Activated CD8-positive, alpha-beta memory T cell treated with anti-CD3 and anti-CD28 coated beads for 48 hours (primary cell): ENCODE measurements around the gene PTCH2.
A peak's percentile ranks its signal among the peaks of the same experiment; 100 is the strongest.
"Not testable (repeated sequence)": the region's sequence is repeated elsewhere in the genome, so short reads cannot be mapped to it uniquely, and the experiment has no call there.

Source experiments
- DNase-seq, 3 experiments: peaks; one replicate each; pipeline ENCODE4 v3.0.0-alpha.2; 2020; ENCODE audit warnings: low read depth in 2 of 3, low spot score in 2 of 3

PTCH2 gene

DNA sequence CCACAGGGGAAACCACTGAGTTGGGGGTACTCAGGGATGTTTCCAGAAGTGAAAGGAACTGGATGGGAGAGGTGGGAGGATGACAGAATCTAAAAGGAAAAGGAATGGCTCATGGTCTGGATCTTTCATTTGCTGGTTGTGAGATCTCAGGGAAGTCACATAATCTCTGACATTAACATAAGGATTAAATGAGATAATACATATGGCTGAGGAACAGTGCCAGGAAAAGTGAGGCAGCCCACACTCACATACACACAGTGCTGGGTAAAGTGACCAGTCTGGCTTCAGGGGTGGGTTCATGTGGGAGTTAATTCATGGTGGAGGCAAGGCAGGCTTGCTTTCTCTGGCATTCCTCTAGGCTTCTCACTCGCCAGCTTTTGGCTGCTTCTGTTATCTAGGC, 3.9 kb upstream of the PTCH2 start:
- no peak for DNase-seq

DNA sequence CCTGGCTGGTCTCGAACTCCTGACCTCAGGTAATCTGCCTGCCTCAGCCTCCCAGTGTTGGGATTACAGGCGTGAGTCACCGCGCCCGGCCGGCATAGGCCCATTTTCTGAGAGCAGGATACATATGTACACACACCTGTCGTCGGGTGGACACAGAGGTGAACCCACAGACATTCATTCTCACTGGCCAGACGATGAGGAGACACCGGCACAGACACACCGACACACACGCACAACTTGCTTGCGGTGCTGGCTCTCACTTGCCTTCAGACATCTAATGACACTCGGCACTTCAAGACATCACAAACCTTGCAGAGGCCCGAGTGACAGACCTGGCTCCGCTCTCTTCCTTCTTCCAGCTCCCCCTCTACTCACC, 579 bp downstream of the PTCH2 start:
- DNase-seq, result no peak

DNA sequence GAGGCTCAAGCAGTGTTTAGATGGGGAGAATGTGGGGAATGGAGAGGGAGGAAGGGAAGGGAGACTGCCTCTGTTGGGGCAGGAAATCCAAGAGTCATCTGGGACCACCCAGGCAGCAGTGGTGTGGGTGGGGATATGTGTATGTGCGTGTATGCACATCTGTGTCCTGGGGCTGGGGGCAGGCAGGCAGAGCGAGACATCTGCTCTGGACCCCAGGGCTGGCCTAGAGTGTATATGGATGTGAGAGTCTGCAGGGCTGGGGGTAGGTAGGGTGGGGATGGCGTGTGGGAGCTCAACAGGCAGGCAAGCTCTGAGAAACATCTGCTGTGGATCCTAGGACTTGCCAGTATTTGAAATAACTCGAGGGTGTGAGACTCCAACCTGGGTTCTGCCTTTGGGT, 3.5 kb downstream of the PTCH2 start:
- DNase-seq, result no peak

DNA sequence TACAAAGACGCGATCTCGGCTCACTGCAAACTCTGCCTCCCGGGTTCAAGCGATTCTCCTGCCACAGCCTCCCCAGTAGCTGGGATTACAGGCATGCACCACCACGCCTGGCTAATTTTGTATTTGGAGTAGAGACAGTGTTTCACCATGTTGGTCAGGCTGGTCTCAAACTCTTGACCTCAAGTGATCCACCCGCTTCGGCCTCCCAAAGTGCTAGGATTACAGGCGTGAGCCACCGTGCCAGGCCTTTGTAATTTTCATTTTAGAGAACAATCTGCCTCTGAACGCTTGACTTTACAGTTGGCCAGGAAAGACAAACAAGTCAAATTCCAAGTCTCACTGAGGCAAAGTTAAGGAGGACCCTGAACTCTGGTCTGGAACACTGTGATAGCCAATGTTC, 4.8 kb downstream of the PTCH2 start:
- DNase-seq, result not testable (repeated sequence)

DNA sequence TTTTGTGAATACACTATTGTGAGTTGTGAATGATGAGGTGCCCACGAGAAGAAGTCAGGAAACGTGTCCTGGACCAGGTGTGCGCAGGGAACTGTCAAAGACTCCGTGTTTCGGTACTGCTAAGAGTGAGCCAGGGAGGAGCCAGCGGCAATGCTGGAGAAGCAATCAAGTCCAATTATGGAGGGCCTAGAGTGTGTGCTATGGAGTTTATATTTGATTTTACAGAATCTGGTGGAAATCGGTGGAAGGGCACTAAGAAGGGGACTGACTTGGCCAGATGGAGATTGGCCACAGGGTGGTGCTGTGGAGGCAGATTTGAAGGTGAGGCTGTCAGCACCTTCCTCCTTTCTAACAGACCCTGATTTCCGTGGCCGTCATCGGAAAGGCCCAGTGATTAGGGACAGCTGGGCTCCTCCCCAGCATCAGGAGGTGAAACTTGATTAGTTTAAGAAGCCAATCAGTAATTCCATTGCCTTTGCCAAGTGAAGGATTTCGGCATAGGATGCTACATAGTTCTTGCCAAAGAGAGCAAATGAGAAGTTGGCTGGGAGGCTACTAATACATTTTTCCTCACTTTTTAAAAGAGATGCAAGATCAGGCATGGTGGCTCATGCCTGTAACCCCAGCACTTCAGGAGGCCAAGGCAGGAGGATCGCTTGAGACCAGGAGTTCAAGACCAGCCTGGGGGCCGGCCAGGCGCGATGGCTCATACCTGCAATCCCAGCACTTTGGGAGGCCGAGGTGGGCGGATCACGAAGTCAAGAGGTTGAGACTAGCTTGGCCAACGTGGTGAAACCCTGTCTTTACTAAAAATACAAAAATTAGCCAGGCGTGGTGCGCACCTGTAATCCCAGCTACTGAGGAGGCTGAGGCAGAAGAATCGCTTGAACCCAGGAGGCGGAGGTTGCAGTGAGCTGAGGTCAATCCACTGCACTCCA, 7.0 kb downstream of the PTCH2 start:
- DNase-seq, result peak; percentile 56 to 80 (median 74)

GRCh38 chr1:44834328-44834727, 8.7 kb downstream of the PTCH2 start:
- no peak for DNase-seq

DNA sequence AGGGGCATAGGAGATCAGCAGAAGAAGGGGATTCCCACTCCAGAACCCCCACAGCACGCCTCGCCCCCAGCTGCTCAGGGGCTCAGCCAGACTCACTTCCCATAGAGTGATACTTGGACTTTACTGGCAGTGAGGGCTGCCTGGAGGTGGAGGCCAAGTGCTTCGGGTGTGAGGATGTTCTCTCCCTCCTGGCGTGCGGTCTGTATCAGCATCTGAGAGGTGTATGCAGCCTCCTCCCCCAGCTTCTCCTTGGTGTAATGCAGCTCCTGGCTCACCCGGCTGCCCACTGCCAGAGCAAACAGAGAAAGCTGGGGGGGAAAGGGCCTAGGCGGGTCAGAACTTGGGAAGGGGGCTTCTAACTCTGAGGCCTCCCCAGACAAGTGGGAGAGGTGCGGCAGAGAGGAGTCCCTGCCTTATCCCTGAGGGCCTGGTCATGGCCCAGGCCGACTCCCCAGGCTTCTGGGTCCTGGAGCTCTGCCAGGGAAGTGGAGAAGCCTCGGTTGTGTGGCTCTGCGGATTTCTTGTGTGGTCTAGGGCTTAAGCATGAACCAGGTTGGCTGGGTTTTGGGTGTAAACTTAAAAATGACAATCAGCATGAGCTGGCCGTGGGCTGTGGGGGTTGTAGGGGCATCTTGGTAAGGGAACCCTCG, 10.9 kb downstream of the PTCH2 start:
- no peak for DNase-seq

DNA sequence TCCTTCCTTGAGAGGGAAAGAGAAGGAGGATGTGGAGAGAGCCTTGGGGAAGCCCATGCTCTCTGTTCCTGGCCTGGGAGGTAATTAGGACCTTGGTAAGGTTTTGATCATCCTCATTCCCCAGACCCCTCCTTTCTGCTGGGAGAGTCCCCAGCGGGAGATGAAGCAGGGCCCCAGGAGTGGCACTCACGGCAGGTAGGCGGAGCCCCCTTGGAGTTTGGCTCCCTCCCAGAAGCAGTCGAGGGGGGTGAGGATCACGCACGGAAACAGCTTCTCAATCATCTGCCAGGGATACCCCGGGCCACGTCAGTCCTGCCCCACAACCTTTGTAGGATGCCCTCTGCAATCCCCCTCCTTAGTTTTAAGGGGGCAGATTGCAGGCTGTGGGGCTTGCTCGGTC, 11.5 kb downstream of the PTCH2 start:
- DNase-seq, result no peak

- DNase-seq, result no peak
These were observed 12.2 kb downstream of the PTCH2 start for GRCh38 chr1:44830900-44831304.

GRCh38 chr1:44829506-44830384, 13.3 kb downstream of the PTCH2 start:
- no peak for DNase-seq

DNA sequence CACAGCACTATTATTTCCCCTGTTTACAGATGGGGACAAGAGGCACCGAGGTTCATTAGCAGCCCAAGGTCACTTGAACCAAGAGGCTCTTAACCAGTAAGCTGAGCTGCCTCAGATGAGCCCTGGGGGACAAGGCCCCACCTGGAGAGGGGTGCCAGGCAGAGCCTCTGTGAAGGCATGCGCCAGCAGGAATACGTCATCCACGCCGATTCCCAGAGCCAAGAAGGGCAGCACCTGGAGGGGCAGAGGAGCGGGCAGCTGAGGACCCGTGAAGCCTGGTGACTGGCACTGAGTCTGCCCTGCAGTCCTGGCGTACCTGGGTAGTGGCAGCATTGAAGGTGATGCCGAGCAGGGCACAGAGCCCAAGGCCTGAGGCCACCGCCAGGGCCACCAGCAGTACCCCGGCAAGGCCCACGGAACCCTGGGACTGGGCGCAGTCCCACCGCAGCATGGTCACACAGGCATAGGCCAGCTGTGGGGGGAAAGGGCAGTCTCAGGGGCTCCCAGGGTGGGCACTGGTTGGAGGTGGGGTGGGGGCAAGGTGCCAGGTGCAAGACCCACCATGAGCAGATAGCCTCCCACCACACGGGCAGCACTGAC, 14.1 kb downstream of the PTCH2 start:
- no peak for DNase-seq

GRCh38 chr1:44828003-44828651, 14.9 kb downstream of the PTCH2 start:
- DNase-seq, result no peak

DNA sequence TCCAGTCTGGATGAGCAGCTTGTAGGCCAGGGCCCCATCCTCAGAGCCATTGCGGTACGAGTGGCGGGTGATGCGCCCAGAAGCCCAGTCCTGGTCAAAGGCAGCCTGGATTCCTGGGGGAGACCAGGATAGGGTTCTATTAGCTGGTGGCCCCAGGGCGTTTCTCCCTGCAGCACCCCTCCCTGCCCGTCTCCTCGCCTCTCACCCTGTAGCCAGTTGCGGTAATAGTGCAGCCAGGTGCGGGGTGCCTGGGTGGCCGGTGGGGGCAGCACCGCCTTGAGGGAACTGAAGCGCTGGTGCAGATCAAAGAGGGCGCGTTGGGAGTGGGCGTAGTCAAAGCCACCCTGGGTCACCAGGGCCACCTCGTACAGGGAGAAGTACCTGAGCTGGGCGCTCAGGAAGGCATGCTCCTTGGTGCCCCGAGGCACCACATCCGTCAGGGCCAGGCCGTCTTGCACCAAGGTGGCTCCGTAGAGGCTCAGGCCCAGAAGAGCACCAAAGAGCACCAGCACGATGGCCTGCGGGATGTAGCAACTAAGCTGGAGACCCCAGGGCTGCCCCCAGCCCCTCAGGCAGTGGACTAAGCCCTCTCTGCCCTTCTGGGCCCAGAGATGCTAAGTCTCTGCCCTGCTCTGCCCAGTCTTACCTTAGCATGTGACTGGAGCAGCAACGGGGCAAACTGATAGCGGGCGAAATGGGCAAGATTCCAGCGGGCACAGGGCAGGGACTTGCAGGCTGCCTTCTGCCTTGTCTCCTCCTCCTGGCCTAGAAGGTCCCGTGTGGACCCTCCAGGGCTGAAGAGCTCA, 15.7 kb downstream of the PTCH2 start:
- DNase-seq, result no peak

DNA sequence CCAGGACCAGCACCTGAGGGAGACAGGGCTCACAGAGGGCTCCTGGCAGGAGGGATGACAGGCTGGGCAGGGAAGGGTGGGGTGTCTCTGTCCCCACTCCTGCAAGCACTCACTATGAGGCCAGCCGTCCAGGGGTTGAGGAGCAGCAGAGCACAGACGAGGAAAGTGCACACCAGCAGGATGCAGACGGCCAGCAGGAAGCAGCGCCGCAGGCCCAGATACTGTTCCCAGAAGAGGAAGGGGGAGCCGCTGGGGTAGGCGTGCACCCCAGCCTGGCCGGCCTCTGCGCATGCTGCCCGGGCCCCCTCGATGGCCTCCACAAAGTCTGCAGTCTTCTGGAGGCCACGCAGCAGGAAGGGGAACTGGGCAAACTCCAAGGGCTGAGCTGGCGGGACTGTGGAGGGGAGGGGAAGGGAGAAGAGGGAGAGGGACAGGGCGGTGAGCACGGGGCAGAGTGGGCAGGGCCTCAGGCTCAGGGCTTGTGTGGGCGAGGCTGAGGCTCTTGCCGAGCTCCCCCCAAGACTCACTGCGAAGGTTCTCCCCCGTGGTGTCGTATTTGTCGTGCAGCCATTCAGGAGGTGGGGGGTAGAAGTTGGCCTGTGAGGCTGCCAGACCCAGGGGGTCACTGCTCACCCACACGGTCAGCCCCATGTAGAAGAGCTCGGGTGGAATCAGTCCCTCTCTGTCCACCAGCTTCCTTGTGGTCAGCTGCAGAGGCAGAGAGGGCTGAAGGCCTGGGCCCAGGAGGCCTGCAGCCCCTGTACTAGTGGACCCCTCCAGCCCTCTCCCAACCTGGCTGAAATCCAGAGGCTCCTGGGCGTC, 16.5 kb downstream of the PTCH2 start:
- DNase-seq, result no peak

- DNase-seq, result not testable (repeated sequence)
These were observed 18.7 kb downstream of the PTCH2 start for GRCh38 chr1:44824392-44824791.

GRCh38 chr1:44822981-44823451, 20.0 kb downstream of the PTCH2 start:
- DNase-seq, result no peak

DNA sequence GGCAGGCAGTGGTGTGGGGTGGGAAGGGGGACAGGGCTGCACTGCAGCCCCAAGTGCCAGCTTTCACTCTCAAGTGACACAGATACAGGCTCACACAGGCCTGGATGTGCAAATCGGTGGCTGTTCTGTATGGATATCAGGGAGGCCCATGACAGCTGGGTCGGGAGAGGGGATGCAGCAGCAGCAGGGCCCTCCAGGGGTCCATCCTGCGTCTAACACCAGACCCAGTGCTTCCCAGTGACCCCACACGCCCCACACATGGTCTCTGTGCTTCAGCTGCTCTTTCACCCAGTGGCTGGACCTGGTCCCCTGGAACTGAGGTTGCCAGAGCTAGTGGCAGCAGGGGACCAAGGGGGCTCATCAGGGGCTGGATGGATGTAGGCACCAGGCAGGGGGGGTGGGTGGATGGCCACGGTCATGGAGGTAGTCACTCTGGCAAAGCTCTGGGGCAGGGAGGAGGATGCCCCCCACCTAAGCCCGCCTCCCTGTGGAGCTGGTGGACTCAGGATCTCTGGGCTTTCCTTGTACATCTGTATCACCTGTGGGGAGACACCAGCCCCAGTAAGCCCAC, 20.8 kb downstream of the PTCH2 start:
- no peak for DNase-seq

- no peak for DNase-seq
These were observed 21.8 kb downstream of the PTCH2 start for GRCh38 chr1:44821240-44821715.
